Fibroblast of gingiva (primary cell): ENCODE measurements around the gene MAGEH1.

Experiments
- DNase-seq: peaks from one replicate; pipeline ENCODE4 v3.0.0-alpha.2; 2011; ENCODE audit warnings: low read depth

MAGEH1 gene

GRCh38 chrX:55490974-55491373, 39.0 kb downstream of the MAGEH1 start:
- no peak for DNase-seq
